Glutamatergic neuron (in vitro differentiated cells): ENCODE results near the gene FBXO34. TPM values are rescaled to one million over a fixed set of nuclear protein-coding genes. Genes with fewer than 3 reads are reported as not detected.

Source experiments
- DNase-seq: peaks from one replicate; pipeline ENCODE4 v3.0.0; 2022
- H3K27ac Mint-ChIP-seq: one replicate; pipeline ENCODE4 v1.8.0; 2020; ENCODE audit warnings: mild to moderate bottlenecking, mixed read lengths, inconsistent platforms; ENCODE audit not compliant: unreplicated experiment
- H3K27me3 Mint-ChIP-seq: one replicate; pipeline ENCODE4 v1.8.0; 2020; ENCODE audit warnings: mild to moderate bottlenecking, moderate library complexity, mixed read lengths, inconsistent platforms; ENCODE audit not compliant: unreplicated experiment
- H3K36me3 Mint-ChIP-seq: one replicate; pipeline ENCODE4 v1.8.0; 2020; ENCODE audit warnings: mild to moderate bottlenecking, mixed read lengths, inconsistent platforms; ENCODE audit not compliant: unreplicated experiment
- H3K4me1 Mint-ChIP-seq: one replicate; pipeline ENCODE4 v1.8.0; 2020; ENCODE audit warnings: mild to moderate bottlenecking, low read depth, mixed read lengths, inconsistent platforms; ENCODE audit not compliant: unreplicated experiment
- H3K4me3 Mint-ChIP-seq: one replicate; pipeline ENCODE4 v1.8.0; 2020; ENCODE audit warnings: mild to moderate bottlenecking, mixed read lengths, inconsistent platforms; ENCODE audit not compliant: unreplicated experiment
- H3K9me3 Mint-ChIP-seq: one replicate; pipeline ENCODE4 v1.8.0; 2020; ENCODE audit warnings: mild to moderate bottlenecking, moderate library complexity, mixed read lengths, inconsistent platforms; ENCODE audit not compliant: unreplicated experiment
- CTCF ChIP-seq: fragments of 200-600 bp; sonication (generic); IDR thresholded peaks from one replicate; pipeline ENCODE4 v1.5.0; 2021; ENCODE audit not compliant: partially characterized antibody, unreplicated experiment
- total RNA-seq: library from RNA; stranded (reverse); fragmentation: NEBNext Ultra II Directional; extraction: Animal tissue kit (Norgen Biotek cat#: 25700); gene quantifications from one replicate; pipeline ENCODE4 v1.2.1, GENCODE V29; 2021; ENCODE audit not compliant: unreplicated experiment

FBXO34 gene
- total RNA-seq, 1 donor from 2014 or later, result 13.6 TPM

- Mint-ChIP-seq H3K9me3 (peaks cover 2% of the 10 kb centered on the region), H3K36me3 (peaks cover 9% of the 10 kb centered on the region), H3K4me1 (no peaks in the 10 kb centered on the region), H3K4me3 (no peak overlapping the region), H3K27ac (no peak overlapping the region), H3K27me3 (peaks cover 2% of the 10 kb centered on the region)
- no peak for TF ChIP-seq CTCF
- no peak for DNase-seq
Observed at GRCh38 chr14:55372825-55373224, 101.6 kb downstream of the FBXO34 start.

GRCh38 chr14:55373784-55374705 is 102.8 kb downstream of the FBXO34 start:
- Mint-ChIP-seq H3K9me3 (peaks cover 2% of the 10 kb centered on the region), H3K27me3 (peaks cover 2% of the 10 kb centered on the region), H3K36me3 (peaks cover 9% of the 10 kb centered on the region), H3K4me3 (no peak overlapping the region), H3K4me1 (no peaks in the 10 kb centered on the region), H3K27ac (no peak overlapping the region)
- DNase-seq, result no peak
- no peak for TF ChIP-seq CTCF

- no peak for DNase-seq
- no peaks in the 10 kb centered on the region for H3K4me1 Mint-ChIP-seq
- H3K36me3 Mint-ChIP-seq, result peaks cover 3% of the 10 kb centered on the region
- H3K9me3 Mint-ChIP-seq, result peaks cover 2% of the 10 kb centered on the region
- H3K4me3 Mint-ChIP-seq, result no peak overlapping the region
- no peak overlapping the region for H3K27ac Mint-ChIP-seq
- TF ChIP-seq CTCF, result no peak
- peaks cover 1% of the 10 kb centered on the region for H3K27me3 Mint-ChIP-seq
Observed at GRCh38 chr14:55374771-55375170, 103.5 kb downstream of the FBXO34 start.

GRCh38 chr14:55377236-55377635 is 106.0 kb downstream of the FBXO34 start:
- Mint-ChIP-seq H3K4me3 (no peak overlapping the region), H3K9me3 (peaks cover 2% of the 10 kb centered on the region), H3K27ac (no peak overlapping the region), H3K4me1 (no peaks in the 10 kb centered on the region), H3K27me3 (no peaks in the 10 kb centered on the region), H3K36me3 (no peaks in the 10 kb centered on the region)
- DNase-seq, result no peak
- no peak for TF ChIP-seq CTCF

- H3K27me3 Mint-ChIP-seq, result no peaks in the 10 kb centered on the region
- H3K9me3 Mint-ChIP-seq, result no peaks in the 10 kb centered on the region
- TF ChIP-seq CTCF, result no peak
- H3K4me1 Mint-ChIP-seq, result no peaks in the 10 kb centered on the region
- no peaks in the 10 kb centered on the region for H3K36me3 Mint-ChIP-seq
- DNase-seq, result no peak
- no peak overlapping the region for H3K27ac Mint-ChIP-seq
- no peak overlapping the region for H3K4me3 Mint-ChIP-seq
Observed at GRCh38 chr14:55381040-55381439, 109.8 kb downstream of the FBXO34 start.
